Measurements from ENCODE around the gene PRR16.
"Not testable (repeated sequence)": the region's sequence is repeated elsewhere in the genome, so short reads cannot be mapped to it uniquely, and the experiment has no call there.

The PRR16 gene

GRCh38 chr5:120632430-120632829 is 168.3 kb downstream of the PRR16 start:
- no peak for DNase-seq (ENCODE audit: low read depth in 1 of 2, low spot score in 1 of 2)

- no peak for DNase-seq (ENCODE audit: low read depth in 1 of 2, low spot score in 1 of 2)
These were observed 174.3 kb downstream of the PRR16 start for GRCh38 chr5:120638449-120638848.

- no peak for DNase-seq (ENCODE audit: low read depth in 1 of 2, low spot score in 1 of 2)
These were observed 176.7 kb downstream of the PRR16 start for GRCh38 chr5:120640778-120641177.

GRCh38 chr5:120644516-120644915 is 180.4 kb downstream of the PRR16 start:
- DNase-seq (ENCODE audit: low read depth in 1 of 2, low spot score in 1 of 2): no peak

- no peak for DNase-seq (ENCODE audit: low read depth in 1 of 2, low spot score in 1 of 2)
These were observed 191.8 kb downstream of the PRR16 start for GRCh38 chr5:120655828-120656435.

- no peak for DNase-seq (ENCODE audit: low read depth in 1 of 2, low spot score in 1 of 2)
These were observed 193.0 kb downstream of the PRR16 start for GRCh38 chr5:120657104-120657503.

- DNase-seq (ENCODE audit: low read depth in 1 of 2, low spot score in 1 of 2): no peak
These were observed 213.4 kb downstream of the PRR16 start for GRCh38 chr5:120677481-120677880.

GRCh38 chr5:120678279-120678678 is 214.2 kb downstream of the PRR16 start:
- DNase-seq (ENCODE audit: low read depth in 1 of 2, low spot score in 1 of 2): no peak

GRCh38 chr5:120682851-120683250 is 218.8 kb downstream of the PRR16 start:
- no peak for DNase-seq (ENCODE audit: low read depth in 1 of 2, low spot score in 1 of 2)

- DNase-seq (ENCODE audit: low read depth in 1 of 2, low spot score in 1 of 2): no peak
These were observed 219.5 kb downstream of the PRR16 start for GRCh38 chr5:120683580-120683979.

GRCh38 chr5:120684213-120684612 is 220.1 kb downstream of the PRR16 start:
- DNase-seq (ENCODE audit: low read depth in 1 of 2, low spot score in 1 of 2): no peak

GRCh38 chr5:120684749-120685415 is 220.8 kb downstream of the PRR16 start:
- DNase-seq (ENCODE audit: low read depth in 1 of 2, low spot score in 1 of 2): no peak

GRCh38 chr5:120690621-120691407 is 226.7 kb downstream of the PRR16 start:
- DNase-seq (ENCODE audit: low read depth in 1 of 2, low spot score in 1 of 2): no peak

- DNase-seq (ENCODE audit: low read depth in 1 of 2, low spot score in 1 of 2): no peak
These were observed 228.2 kb downstream of the PRR16 start for GRCh38 chr5:120692325-120692724.

- DNase-seq (ENCODE audit: low read depth in 1 of 2, low spot score in 1 of 2): no peak
These were observed 231.3 kb downstream of the PRR16 start for GRCh38 chr5:120695368-120695880.

- DNase-seq (ENCODE audit: low read depth in 1 of 2, low spot score in 1 of 2): no peak
These were observed 233.0 kb downstream of the PRR16 start for GRCh38 chr5:120697147-120697546.

- not testable (repeated sequence) for DNase-seq (ENCODE audit: low read depth in 1 of 2, low spot score in 1 of 2)
These were observed 233.7 kb downstream of the PRR16 start for GRCh38 chr5:120697670-120698327.

GRCh38 chr5:120700653-120701052 is 236.6 kb downstream of the PRR16 start:
- DNase-seq (ENCODE audit: low read depth in 1 of 2, low spot score in 1 of 2): not testable (repeated sequence)

- not testable (repeated sequence) for DNase-seq (ENCODE audit: low read depth in 1 of 2, low spot score in 1 of 2)
These were observed 238.9 kb downstream of the PRR16 start for GRCh38 chr5:120702817-120703538.

- DNase-seq (ENCODE audit: low read depth in 1 of 2, low spot score in 1 of 2): no peak
These were observed 240.0 kb downstream of the PRR16 start for GRCh38 chr5:120703918-120704587.

Measured in stimulated activated CD4-positive, alpha-beta T cell treated with anti-CD3 and anti-CD28 coated beads, Interleukin-15, amount 100 ng/mL, for 1 hour (primary cell).